ENCODE measurements around the gene RACK1.

Gene RACK1

GRCh38 chr5:181211208-181211607, 32.5 kb downstream of the RACK1 start:
- TF ChIP-seq EP300 (IDR thresholded peaks at IDR 0.05; ENCODE audit: borderline replicate concordance) (no peak), ZBTB7A (IDR thresholded peaks at IDR 0.05; ENCODE audit: low read depth) (no peak), TAF1 (IDR thresholded peaks at IDR 0.05; ENCODE audit: low read depth) (no peak), MAX (IDR thresholded peaks at IDR 0.05) (no peak), EGR1 (IDR thresholded peaks at IDR 0.05) (no peak), TCF12 (IDR thresholded peaks at IDR 0.05; ENCODE audit: low read depth) (no peak), REST (IDR thresholded peaks at IDR 0.05; ENCODE audit: low read depth) (no peak), TEAD4 (IDR thresholded peaks at IDR 0.05) (no peak), CREB1 (IDR thresholded peaks at IDR 0.05; ENCODE audit: low read depth) (no peak), RAD21 (IDR thresholded peaks at IDR 0.05; ENCODE audit: low read depth) (no peak), NFIC (IDR thresholded peaks at IDR 0.05) (no peak), YY1 (IDR thresholded peaks at IDR 0.05; ENCODE audit: low read depth) (no peak), CEBPB (IDR thresholded peaks at IDR 0.05) (no peak), FOXM1 (IDR thresholded peaks at IDR 0.05; ENCODE audit: borderline replicate concordance, low read depth) (no peak), USF1 (IDR thresholded peaks at IDR 0.05) (no peak)

- TF ChIP-seq MAX (IDR thresholded peaks at IDR 0.05), result 0 out of 2 replicates have a peak, but pooled peaks have one; percentile 5
- no peak for TF ChIP-seq YY1 (IDR thresholded peaks at IDR 0.05; ENCODE audit: low read depth)
Observed at GRCh38 chr5:181207960-181208253, 35.8 kb downstream of the RACK1 start.

- TF ChIP-seq FOXM1 (IDR thresholded peaks at IDR 0.05; ENCODE audit: borderline replicate concordance, low read depth) (no peak), USF1 (IDR thresholded peaks at IDR 0.05) (no peak; the same call in 1 of the 2 replicates), EGR1 (IDR thresholded peaks at IDR 0.05) (no peak), TEAD4 (IDR thresholded peaks at IDR 0.05) (peak; percentile 84), REST (IDR thresholded peaks at IDR 0.05; ENCODE audit: low read depth) (no peak), CEBPB (IDR thresholded peaks at IDR 0.05) (peak; percentile 47; the same call in 1 of the 2 replicates), MAX (IDR thresholded peaks at IDR 0.05) (peak; percentile 21; the same call in 1 of the 2 replicates), ZBTB7A (IDR thresholded peaks at IDR 0.05; ENCODE audit: low read depth) (no peak), NFIC (IDR thresholded peaks at IDR 0.05) (no peak), TAF1 (IDR thresholded peaks at IDR 0.05; ENCODE audit: low read depth) (no peak)
Observed at GRCh38 chr5:181207214-181207959, 36.3 kb downstream of the RACK1 start.

- TF ChIP-seq MAX (IDR thresholded peaks at IDR 0.05), result no peak
- no peak for TF ChIP-seq FOXM1 (IDR thresholded peaks at IDR 0.05; ENCODE audit: borderline replicate concordance, low read depth)
- TF ChIP-seq NFIC (IDR thresholded peaks at IDR 0.05), result no peak
- TF ChIP-seq CEBPB (IDR thresholded peaks at IDR 0.05), result no peak
- TF ChIP-seq TAF1 (IDR thresholded peaks at IDR 0.05; ENCODE audit: low read depth), result no peak
- no peak for TF ChIP-seq YY1 (IDR thresholded peaks at IDR 0.05; ENCODE audit: low read depth)
- TF ChIP-seq TEAD4 (IDR thresholded peaks at IDR 0.05), result no peak
- no peak for TF ChIP-seq EP300 (IDR thresholded peaks at IDR 0.05; ENCODE audit: borderline replicate concordance)
- no peak for TF ChIP-seq CREB1 (IDR thresholded peaks at IDR 0.05; ENCODE audit: low read depth)
- TF ChIP-seq EGR1 (IDR thresholded peaks at IDR 0.05), result no peak
- no peak for TF ChIP-seq RAD21 (IDR thresholded peaks at IDR 0.05; ENCODE audit: low read depth)
- no peak for TF ChIP-seq USF1 (IDR thresholded peaks at IDR 0.05)
- TF ChIP-seq REST (IDR thresholded peaks at IDR 0.05; ENCODE audit: low read depth), result no peak
- TF ChIP-seq TCF12 (IDR thresholded peaks at IDR 0.05; ENCODE audit: low read depth), result no peak
- TF ChIP-seq ZBTB7A (IDR thresholded peaks at IDR 0.05; ENCODE audit: low read depth), result no peak
Observed at GRCh38 chr5:181205761-181206649, 37.7 kb downstream of the RACK1 start.
